K562 (cell line): ENCODE data around the gene PA2G4. TPM values are rescaled to one million over a fixed set of nuclear protein-coding genes. Genes with fewer than 3 reads are reported as not detected.

Source experiments
- BCL6 ChIP-seq: fragments of 250-450 bp; sonication (Bioruptor Pico); IDR thresholded peaks from 2 replicates; pipeline ENCODE4 v1.4.0; 2020
- BCOR ChIP-seq: fragments of 450-650 bp; IDR thresholded peaks from 2 replicates; pipeline ENCODE4 v1.6.1; 2016
- CBFA2T2 ChIP-seq: fragments of 450-650 bp; conservative IDR thresholded peaks from 2 replicates; pipeline ENCODE4 v1.6.1; 2017; ENCODE audit warnings: mild to moderate bottlenecking
- CHD1 ChIP-seq: fragments of 200-600 bp; sonication (generic); IDR thresholded peaks from one replicate; pipeline ENCODE4 v1.6.1; 2012; ENCODE audit warnings: mild to moderate bottlenecking, moderate library complexity, low read length, inconsistent platforms
- EHMT2 ChIP-seq: fragments of 450-650 bp; IDR thresholded peaks from 2 replicates; pipeline ENCODE4 v1.6.1; 2018; ENCODE audit warnings: antibody characterized with exemption
- ELK3 ChIP-seq: fragments of 450-650 bp; formaldehyde crosslinking; IDR thresholded peaks from 2 replicates; pipeline ENCODE4 v1.4.0; 2020; ENCODE audit warnings: mild to moderate bottlenecking
- HOXB6 ChIP-seq: fragments of 250-450 bp; sonication (Bioruptor Pico); IDR thresholded peaks from 2 replicates; pipeline ENCODE4 v1.5.1; 2022; ENCODE audit warnings: mild to moderate bottlenecking, borderline replicate concordance
- NCOA2 ChIP-seq, 2 experiments: fragments of 450-650 bp; IDR thresholded peaks; 2 replicates each; pipeline ENCODE4 v1.6.1; 2018; ENCODE audit warnings: mild to moderate bottlenecking in 2 of 2, moderate library complexity in 1 of 2; ENCODE audit not compliant: partially characterized antibody in 2 of 2
- SAFB ChIP-seq: fragments of 200-400 bp; formaldehyde crosslinking; IDR thresholded peaks from 2 replicates; pipeline ENCODE4 v1.6.1; 2017; ENCODE audit warnings: low read depth, low read length, borderline replicate concordance
- SMAD4 ChIP-seq: fragments of 250-450 bp; sonication (Bioruptor Pico); conservative IDR thresholded peaks from 2 replicates; pipeline ENCODE4 v1.8.0; 2021; ENCODE audit warnings: inconsistent platforms, mild to moderate bottlenecking, moderate library complexity
- ZBTB33 ChIP-seq: sonication (generic); formaldehyde crosslinking; IDR thresholded peaks from 2 replicates; pipeline ENCODE4 v1.8.1; 2023; ENCODE audit warnings: mild to moderate bottlenecking, missing genetic modification reagents
- ZNF311 ChIP-seq: fragments of 250-450 bp; sonication (Bioruptor Pico); IDR thresholded peaks from 2 replicates; pipeline ENCODE4 v1.4.0; 2020; ENCODE audit warnings: mild to moderate bottlenecking, moderate library complexity
- polyA plus RNA-seq, 8 experiments: library from polyadenylated mRNA; depleted of rRNA in 4 of 8; stranded (reverse) in 5 of 8; unstranded in 3 of 8; fragments of >200 nt; fragmentation: Nextera tagmentation in 2 of 8; fragmentation: Illumina TruSeq in 1 of 8; extraction: Ambion mirVana in 2 of 8; extraction: Trizol in 1 of 8; gene quantifications; 2 replicates each; pipeline versions ENCODE4 v1.2.1 to v1.2.3, GENCODE V29; 2011 to 2014; ENCODE audit warnings: inconsistent platforms in 1 of 8, missing spikeins in 1 of 8
- total RNA-seq, 7 experiments: library from RNA; depleted of rRNA in 6 of 7; stranded (reverse); fragments of >200 nt in 6 of 7; fragmentation: Illumina TruSeq in 2 of 7; extraction: Trizol in 2 of 7; gene quantifications; 2 replicates each; pipeline versions ENCODE4 v1.2.1 to v1.2.3, GENCODE V29; 2011 to 2021; ENCODE audit warnings: low replicate concordance in 1 of 7
- TF ChIP-seq, protein P1 (sequence below): fragments of 250-450 bp; sonication (Bioruptor Pico); IDR thresholded peaks from 2 replicates; pipeline ENCODE4 v1.5.0; 2020; ENCODE audit warnings: mild to moderate bottlenecking
- TF ChIP-seq, protein P2 (sequence below): fragments of 250-450 bp; sonication (Bioruptor Pico); IDR thresholded peaks from 2 replicates; pipeline ENCODE4 v1.9.0; 2021; ENCODE audit warnings: mild to moderate bottlenecking, inconsistent platforms
- TF ChIP-seq, protein P3 (sequence below), 3 experiments: fragments of 200-800 bp in 1 of 3; sonication (Bioruptor generic) in 1 of 3; sonication (generic) in 1 of 3; formaldehyde crosslinking in 1 of 3; IDR thresholded peaks; 2 replicates each; pipeline versions ENCODE4 v1.6.1 to v1.8.0; 2016 to 2022; ENCODE audit warnings: mild to moderate bottlenecking in 2 of 3, missing compliant biosample characterization in 2 of 3, missing genetic modification characterization in 2 of 3, missing genetic modification reagents in 1 of 3

Gene PA2G4
- total and polyA plus RNA-seq, 9 of the 15 experiments (the other 6 are each of a cell fraction or from before 2014, with no cell fraction given), result 230 to 925 (median 638) TPM

GRCh38 chr12:56158029-56158925, 53.9 kb downstream of the PA2G4 start, which contains the start of gene MYL6 (continued):
- TF ChIP-seq, protein P1, sequence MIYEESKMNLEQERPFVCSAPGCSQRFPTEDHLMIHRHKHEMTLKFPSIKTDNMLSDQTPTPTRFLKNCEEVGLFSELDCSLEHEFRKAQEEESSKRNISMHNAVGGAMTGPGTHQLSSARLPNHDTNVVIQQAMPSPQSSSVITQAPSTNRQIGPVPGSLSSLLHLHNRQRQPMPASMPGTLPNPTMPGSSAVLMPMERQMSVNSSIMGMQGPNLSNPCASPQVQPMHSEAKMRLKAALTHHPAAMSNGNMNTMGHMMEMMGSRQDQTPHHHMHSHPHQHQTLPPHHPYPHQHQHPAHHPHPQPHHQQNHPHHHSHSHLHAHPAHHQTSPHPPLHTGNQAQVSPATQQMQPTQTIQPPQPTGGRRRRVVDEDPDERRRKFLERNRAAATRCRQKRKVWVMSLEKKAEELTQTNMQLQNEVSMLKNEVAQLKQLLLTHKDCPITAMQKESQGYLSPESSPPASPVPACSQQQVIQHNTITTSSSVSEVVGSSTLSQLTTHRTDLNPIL (CRISPR knock-in tag), result peak; percentile 92
- peak; percentile 86; the same call in 1 of the 2 replicates for TF ChIP-seq HOXB6 (CRISPR knock-in tag)
- peak; percentile 58 for TF ChIP-seq SMAD4
- peak; percentile 76 for TF ChIP-seq ZNF311 (CRISPR knock-in tag)
- no peak for TF ChIP-seq CBFA2T2
- TF ChIP-seq NCOA2 (IDR thresholded peaks at IDR 0.05; ENCODE audit: partially characterized antibody in 2 of 2), result no peak
- 0 out of 2 replicates have a peak, but pooled peaks have one; percentile 31 for TF ChIP-seq BCL6 (CRISPR knock-in tag)
- TF ChIP-seq, protein P2, sequence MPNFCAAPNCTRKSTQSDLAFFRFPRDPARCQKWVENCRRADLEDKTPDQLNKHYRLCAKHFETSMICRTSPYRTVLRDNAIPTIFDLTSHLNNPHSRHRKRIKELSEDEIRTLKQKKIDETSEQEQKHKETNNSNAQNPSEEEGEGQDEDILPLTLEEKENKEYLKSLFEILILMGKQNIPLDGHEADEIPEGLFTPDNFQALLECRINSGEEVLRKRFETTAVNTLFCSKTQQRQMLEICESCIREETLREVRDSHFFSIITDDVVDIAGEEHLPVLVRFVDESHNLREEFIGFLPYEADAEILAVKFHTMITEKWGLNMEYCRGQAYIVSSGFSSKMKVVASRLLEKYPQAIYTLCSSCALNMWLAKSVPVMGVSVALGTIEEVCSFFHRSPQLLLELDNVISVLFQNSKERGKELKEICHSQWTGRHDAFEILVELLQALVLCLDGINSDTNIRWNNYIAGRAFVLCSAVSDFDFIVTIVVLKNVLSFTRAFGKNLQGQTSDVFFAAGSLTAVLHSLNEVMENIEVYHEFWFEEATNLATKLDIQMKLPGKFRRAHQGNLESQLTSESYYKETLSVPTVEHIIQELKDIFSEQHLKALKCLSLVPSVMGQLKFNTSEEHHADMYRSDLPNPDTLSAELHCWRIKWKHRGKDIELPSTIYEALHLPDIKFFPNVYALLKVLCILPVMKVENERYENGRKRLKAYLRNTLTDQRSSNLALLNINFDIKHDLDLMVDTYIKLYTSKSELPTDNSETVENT, result peak; percentile 79
- no peak; the same call in 1 of the 2 replicates for TF ChIP-seq BCOR
- TF ChIP-seq ELK3 (CRISPR knock-in tag), result 0 out of 2 replicates have a peak, but pooled peaks have one; percentile 24
- TF ChIP-seq, protein P3, sequence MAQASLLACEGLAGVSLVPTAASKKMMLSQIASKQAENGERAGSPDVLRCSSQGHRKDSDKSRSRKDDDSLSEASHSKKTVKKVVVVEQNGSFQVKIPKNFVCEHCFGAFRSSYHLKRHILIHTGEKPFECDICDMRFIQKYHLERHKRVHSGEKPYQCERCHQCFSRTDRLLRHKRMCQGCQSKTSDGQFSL (CRISPR knock-in tag; IDR thresholded peaks at IDR 0.05), result peak; percentile 14
- TF ChIP-seq, protein P3 (tag; IDR thresholded peaks at IDR 0.05), result peak in 1 of 2 experiments; percentile 95; a peak in 2 of 4 replicates
- TF ChIP-seq SAFB, result no peak
- peak; percentile 11; the same call in 1 of the 2 replicates for TF ChIP-seq ZBTB33 (CRISPR knock-in tag)
- TF ChIP-seq CHD1, result peak; percentile 98
- no peak; the same call in 1 of the 2 replicates for TF ChIP-seq EHMT2
